HG02970 (cell line): ENCODE results near the gene SLC6A7.
"Not testable (repeated sequence)": the region's sequence is repeated elsewhere in the genome, so short reads cannot be mapped to it uniquely, and the experiment has no call there.

Experiments used
- ATAC-seq: cut with Tn5 transposase; IDR thresholded peaks from one replicate; pipeline ENCODE4 v1.9.1; 2021; ENCODE audit warnings: mild to moderate bottlenecking, moderate library complexity, moderate number of reproducible peaks; ENCODE audit not compliant: unreplicated experiment, low FRiP score

Gene SLC6A7

DNA sequence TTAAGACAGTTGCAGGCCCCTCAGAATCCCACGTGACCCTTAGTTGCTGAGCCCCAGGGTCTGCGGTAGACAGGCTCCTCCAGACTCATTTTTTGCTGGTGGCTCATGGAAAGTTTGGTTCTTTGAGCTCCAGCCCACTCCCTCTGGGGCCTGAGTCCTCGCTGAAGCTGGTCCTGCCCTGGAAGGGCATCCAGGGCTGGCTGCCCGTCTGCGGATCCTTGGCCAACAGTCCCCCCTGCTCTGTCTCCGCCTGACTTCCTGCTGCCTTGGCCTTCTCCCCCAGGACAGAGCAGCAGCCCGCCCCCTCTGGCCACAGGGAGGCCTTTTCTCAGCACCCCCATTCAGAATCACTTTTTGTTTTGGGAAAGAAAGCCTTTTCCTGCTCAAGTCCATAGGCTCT lies 24.4 kb downstream of the SLC6A7 start:
- ATAC-seq: no peak

GRCh38 chr5:150215979-150216944 lies 26.4 kb downstream of the SLC6A7 start:
- no peak for ATAC-seq

GRCh38 chr5:150217038-150217437 lies 27.2 kb downstream of the SLC6A7 start:
- no peak for ATAC-seq

DNA sequence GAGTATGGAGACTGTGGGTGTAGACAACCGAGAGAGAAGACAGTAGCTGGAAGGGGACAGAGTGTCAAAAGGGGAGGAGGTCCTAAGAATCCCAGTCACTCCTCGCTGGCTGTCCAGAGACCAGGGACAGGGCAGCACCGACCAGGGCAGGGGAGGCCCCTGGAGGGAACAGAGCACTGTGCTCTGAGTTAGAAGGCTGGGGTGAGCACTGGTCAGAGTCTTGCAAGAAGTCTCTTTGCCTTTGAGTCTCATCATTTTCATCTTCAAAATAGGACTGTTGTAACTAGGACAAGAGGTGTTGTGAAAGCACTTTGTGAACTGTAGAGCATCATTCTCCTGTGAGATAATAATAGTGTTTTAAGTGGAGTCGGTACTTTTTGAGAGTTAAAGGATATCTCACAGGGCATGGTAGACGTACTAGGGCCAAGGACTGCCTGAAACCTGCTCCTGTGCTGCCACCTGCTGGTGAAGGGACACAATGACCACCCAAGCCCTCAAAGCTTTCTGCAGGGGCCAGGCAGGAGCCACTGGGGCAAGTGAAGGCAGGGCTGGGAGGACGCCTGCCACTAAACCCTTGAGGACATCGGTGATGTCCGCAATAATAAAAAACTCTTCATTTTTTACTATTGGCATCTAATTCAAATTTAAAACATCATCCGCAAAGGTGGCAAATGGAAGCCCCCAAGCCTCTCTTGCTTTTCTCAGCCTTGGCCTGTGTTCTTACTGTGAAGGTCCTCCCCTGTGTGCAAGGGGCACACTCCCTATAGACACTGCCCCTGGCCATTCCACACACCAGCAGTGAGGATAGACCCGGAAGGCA lies 28.2 kb downstream of the SLC6A7 start:
- peak; percentile 69 for ATAC-seq

GRCh38 chr5:150218693-150219035 lies 28.8 kb downstream of the SLC6A7 start:
- ATAC-seq: no peak

- no peak for ATAC-seq
These were observed 29.3 kb downstream of the SLC6A7 start for GRCh38 chr5:150219142-150219541.

DNA sequence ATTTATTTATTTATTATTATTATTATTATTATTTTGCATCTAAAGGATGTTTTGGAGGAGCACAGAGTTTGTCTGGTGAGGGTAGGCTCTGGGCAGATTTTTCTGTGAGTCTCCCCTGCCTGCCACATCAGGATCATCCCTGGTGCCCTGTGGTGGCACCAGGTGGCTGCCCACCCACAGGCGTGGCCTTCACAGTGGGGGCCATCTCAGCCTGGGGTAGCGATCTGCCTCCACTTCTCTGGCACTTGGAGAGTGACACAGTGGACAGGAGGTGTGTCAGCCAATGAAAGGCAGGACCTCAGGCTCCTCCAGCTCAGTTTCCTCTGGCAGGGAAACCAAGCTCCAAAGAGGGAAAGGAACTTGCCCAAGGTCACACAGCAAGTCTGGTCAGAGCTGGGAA lies 30.0 kb downstream of the SLC6A7 start:
- no peak for ATAC-seq

- no peak for ATAC-seq
These were observed 31.6 kb downstream of the SLC6A7 start for GRCh38 chr5:150221471-150221870.

GRCh38 chr5:150222906-150223305 lies 33.0 kb downstream of the SLC6A7 start:
- ATAC-seq: no peak

DNA sequence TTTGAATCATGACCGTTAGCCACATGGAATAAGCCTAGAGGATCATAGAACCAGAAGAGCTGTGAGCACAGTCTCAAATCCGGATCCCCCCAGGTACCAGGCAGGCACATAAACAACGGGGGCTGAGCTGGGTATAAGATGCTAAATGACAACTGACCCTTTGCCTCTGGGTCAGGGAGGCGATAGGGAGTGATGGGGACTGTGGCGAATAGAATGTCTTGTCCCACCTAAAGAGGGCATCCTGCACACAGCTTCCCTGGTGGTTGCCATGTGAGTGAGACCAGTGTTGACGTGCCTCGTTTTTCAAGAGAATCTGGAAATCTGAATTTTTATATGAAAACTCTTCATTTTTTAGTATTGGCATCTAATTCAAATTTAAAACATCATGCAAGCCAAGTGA lies 33.6 kb downstream of the SLC6A7 start:
- no peak for ATAC-seq

DNA sequence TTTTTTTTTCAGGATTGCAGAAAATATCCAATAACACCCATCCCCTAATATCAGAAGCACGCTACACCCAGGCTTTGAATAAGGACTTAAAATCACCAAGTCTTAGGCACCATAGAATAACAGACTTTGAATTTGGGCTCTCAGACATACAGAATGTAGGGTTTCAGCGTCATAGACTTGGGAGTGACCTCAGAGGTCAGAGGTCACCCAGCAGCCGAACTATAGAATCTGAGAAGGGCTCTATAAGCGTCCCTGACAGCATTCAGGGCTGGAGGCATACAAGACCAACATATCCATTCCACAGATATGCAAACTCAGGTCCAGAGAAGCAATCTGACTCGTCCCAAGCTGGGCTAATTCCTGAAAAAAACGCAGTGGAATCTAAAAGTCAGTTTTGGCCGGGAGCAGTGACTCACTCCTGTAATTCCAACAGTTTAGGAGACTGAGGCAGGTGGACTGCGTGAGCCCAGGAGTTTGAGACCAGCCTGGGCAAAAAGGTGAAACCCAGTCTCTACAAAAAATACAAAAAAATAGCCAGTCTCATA lies 34.7 kb downstream of the SLC6A7 start:
- no peak for ATAC-seq

- ATAC-seq: no peak
These were observed 37.2 kb downstream of the SLC6A7 start for GRCh38 chr5:150227036-150227435.

GRCh38 chr5:150227606-150228273 lies 37.9 kb downstream of the SLC6A7 start:
- no peak for ATAC-seq

DNA sequence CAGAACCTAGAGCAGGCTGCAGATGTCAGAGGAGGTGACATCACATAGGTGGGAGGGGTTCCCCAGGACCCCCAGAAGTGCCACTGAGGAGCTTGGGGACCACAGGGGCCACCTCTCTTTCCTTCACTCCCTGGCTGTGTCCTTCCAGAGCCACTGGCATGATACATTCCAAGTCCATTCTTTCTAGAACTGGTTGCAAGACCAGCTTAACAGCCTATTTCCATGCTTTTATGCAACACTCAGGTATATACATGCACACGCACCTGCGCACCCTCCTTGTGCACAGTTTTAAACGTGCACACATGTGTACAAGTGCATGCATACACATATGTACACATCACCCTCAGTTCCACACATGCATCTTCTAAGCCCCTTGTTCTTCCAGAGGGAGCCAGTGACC lies 39.7 kb downstream of the SLC6A7 start:
- no peak for ATAC-seq

GRCh38 chr5:150230842-150231241 lies 41.0 kb downstream of the SLC6A7 start:
- no peak for ATAC-seq

- not testable (repeated sequence) for ATAC-seq
These were observed 43.8 kb downstream of the SLC6A7 start for GRCh38 chr5:150233706-150234105.

- no peak for ATAC-seq
These were observed 45.0 kb downstream of the SLC6A7 start for GRCh38 chr5:150234576-150235499.

DNA sequence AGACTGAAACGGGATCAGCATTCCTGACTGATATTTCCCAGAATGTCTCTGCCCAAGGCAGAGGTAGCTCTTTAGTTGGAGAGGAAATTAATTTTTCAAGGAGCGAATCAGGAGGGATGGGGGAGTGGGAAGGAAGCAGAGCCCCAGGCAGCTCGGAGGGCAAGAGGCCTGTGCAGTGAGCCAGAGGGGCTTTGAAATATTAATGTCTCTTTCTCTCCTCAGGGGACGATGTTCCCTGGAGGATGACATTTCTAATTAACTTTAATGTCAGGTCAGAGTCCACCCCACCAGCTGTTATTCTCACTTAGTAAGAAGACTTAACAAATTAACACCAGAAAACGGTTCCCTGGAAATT lies 45.6 kb downstream of the SLC6A7 start:
- ATAC-seq: no peak

DNA sequence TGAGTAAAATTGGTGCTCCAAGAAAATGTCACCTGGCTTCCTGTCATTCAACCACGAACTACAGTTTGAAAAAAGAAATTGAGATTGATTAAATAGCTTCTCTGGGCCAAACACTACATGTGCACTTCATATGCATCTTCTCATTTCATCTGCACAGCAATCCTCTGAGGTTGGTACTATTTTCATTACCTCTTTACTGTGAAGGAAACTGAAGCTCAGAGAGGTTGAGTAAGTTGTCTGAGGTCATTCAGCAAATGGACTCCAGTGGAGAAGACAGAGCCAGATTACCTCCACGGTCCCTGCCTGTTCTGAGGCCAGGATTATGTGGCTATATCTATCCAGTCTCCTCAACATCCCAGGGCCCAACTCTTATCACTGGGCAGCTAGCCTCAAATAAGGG lies 46.5 kb downstream of the SLC6A7 start:
- no peak for ATAC-seq
